ENCODE results near the gene TSPO.

Gene TSPO

GRCh38 chr22:43202756-43203410 lies 51.5 kb downstream of the TSPO start:
- Histone ChIP-seq H3K79me2 (no peaks in the 10 kb centered on the region), H3K9me3 (ENCODE audit: control insufficient read depth, low read length) (no peaks in the 10 kb centered on the region), H3K36me3 (ENCODE audit: control insufficient read depth, insufficient read depth, low read length) (no peaks in the 10 kb centered on the region), H3K4me1 (no peaks in the 10 kb centered on the region), H2AFZ (no peak overlapping the region), H3K4me2 (ENCODE audit: low read length) (no peak overlapping the region), H3K9ac (no peak overlapping the region), H3K4me3 (ENCODE audit: low read depth, low read length) (no peak overlapping the region), H3K27me3 (ENCODE audit: control insufficient read depth, insufficient read depth, low read length) (no peaks in the 10 kb centered on the region), H3K27ac (no peak overlapping the region)
- no peak for TF ChIP-seq CTCF (IDR thresholded peaks at IDR 0.05)

GRCh38 chr22:43203471-43203981 lies 52.2 kb downstream of the TSPO start:
- Histone ChIP-seq H3K36me3 (ENCODE audit: control insufficient read depth, insufficient read depth, low read length) (no peaks in the 10 kb centered on the region), H3K4me2 (ENCODE audit: low read length) (no peak overlapping the region), H3K9me3 (ENCODE audit: control insufficient read depth, low read length) (no peaks in the 10 kb centered on the region), H3K4me1 (no peaks in the 10 kb centered on the region), H3K4me3 (ENCODE audit: low read depth, low read length) (no peak overlapping the region), H3K27me3 (ENCODE audit: control insufficient read depth, insufficient read depth, low read length) (no peaks in the 10 kb centered on the region), H3K27ac (no peak overlapping the region), H3K79me2 (no peaks in the 10 kb centered on the region), H2AFZ (no peak overlapping the region), H3K9ac (no peak overlapping the region)
- no peak for TF ChIP-seq CTCF (IDR thresholded peaks at IDR 0.05)

- no peaks in the 10 kb centered on the region for H3K4me1 ChIP-seq
- H3K79me2 ChIP-seq, result no peaks in the 10 kb centered on the region
- no peak for TF ChIP-seq CTCF (IDR thresholded peaks at IDR 0.05)
- no peaks in the 10 kb centered on the region for H3K9me3 ChIP-seq (ENCODE audit: control insufficient read depth, low read length)
- no peaks in the 10 kb centered on the region for H3K36me3 ChIP-seq (ENCODE audit: control insufficient read depth, insufficient read depth, low read length)
- no peak overlapping the region for H3K27ac ChIP-seq
- no peak overlapping the region for H2AFZ ChIP-seq
- no peak overlapping the region for H3K4me3 ChIP-seq (ENCODE audit: low read depth, low read length)
- H3K4me2 ChIP-seq (ENCODE audit: low read length), result no peak overlapping the region
- no peaks in the 10 kb centered on the region for H3K27me3 ChIP-seq (ENCODE audit: control insufficient read depth, insufficient read depth, low read length)
- no peak overlapping the region for H3K9ac ChIP-seq
These were observed 53.9 kb downstream of the TSPO start for GRCh38 chr22:43205261-43205691.

GRCh38 chr22:43205748-43206508 lies 54.6 kb downstream of the TSPO start:
- Histone ChIP-seq H3K27me3 (ENCODE audit: control insufficient read depth, insufficient read depth, low read length) (no peaks in the 10 kb centered on the region), H3K79me2 (no peaks in the 10 kb centered on the region), H3K4me2 (ENCODE audit: low read length) (no peak overlapping the region), H2AFZ (no peak overlapping the region), H3K9me3 (ENCODE audit: control insufficient read depth, low read length) (no peaks in the 10 kb centered on the region), H3K4me3 (ENCODE audit: low read depth, low read length) (no peak overlapping the region), H3K9ac (no peak overlapping the region), H3K36me3 (ENCODE audit: control insufficient read depth, insufficient read depth, low read length) (no peaks in the 10 kb centered on the region), H3K27ac (no peak overlapping the region), H3K4me1 (no peaks in the 10 kb centered on the region)
- TF ChIP-seq CTCF (IDR thresholded peaks at IDR 0.05), result no peak
